GM12801 (cell line): ENCODE measurements around the gene LILRB2.

Experiments used
- TF ChIP-seq, protein P1 (sequence below): IDR thresholded peaks from one replicate; pipeline ENCODE4 v1.5.1; 2011; ENCODE audit warnings: control low read depth; ENCODE audit not compliant: insufficient read length; ENCODE audit errors: extremely low read depth

LILRB2 gene

DNA sequence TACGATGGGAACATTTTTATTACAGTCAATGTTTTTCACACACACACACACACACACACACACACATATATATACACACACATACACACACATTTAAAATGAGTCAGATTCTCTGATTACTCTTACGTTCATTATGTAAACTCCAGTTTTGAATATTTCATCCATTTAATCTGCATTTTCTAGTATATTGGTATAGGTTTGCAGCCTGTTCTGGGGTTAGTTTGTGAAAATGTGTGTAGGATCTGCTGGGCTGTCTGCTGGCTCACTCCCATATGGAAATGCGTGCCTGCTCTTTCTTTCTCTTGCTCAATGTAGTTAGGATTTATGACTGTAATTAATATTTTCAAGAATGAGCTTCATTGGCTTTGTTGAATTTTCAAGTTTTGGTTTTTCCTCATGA, 7.1 kb downstream of the LILRB2 start:
- TF ChIP-seq, protein P1, sequence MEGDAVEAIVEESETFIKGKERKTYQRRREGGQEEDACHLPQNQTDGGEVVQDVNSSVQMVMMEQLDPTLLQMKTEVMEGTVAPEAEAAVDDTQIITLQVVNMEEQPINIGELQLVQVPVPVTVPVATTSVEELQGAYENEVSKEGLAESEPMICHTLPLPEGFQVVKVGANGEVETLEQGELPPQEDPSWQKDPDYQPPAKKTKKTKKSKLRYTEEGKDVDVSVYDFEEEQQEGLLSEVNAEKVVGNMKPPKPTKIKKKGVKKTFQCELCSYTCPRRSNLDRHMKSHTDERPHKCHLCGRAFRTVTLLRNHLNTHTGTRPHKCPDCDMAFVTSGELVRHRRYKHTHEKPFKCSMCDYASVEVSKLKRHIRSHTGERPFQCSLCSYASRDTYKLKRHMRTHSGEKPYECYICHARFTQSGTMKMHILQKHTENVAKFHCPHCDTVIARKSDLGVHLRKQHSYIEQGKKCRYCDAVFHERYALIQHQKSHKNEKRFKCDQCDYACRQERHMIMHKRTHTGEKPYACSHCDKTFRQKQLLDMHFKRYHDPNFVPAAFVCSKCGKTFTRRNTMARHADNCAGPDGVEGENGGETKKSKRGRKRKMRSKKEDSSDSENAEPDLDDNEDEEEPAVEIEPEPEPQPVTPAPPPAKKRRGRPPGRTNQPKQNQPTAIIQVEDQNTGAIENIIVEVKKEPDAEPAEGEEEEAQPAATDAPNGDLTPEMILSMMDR, result no peak

DNA sequence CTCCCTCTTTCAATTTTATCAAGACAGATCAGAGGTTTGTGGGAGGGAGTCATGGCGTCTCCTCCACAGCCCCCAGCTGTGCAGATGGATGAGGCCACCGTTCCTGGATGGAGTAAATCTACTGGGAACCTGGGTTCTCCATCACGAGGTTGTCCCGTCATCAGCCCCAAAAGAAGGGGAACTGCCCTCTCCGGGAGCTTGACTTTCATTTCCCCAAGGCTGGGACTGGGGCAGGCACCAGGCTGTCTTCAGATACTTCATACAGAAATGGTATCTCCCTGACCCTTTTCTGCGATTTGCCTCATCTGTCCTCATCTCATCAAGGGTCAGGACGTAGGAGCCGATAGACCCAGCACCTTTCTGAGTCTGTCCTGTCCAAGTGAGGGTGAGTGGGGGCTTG, 9.8 kb downstream of the LILRB2 start:
- TF ChIP-seq, protein P1, result no peak

DNA sequence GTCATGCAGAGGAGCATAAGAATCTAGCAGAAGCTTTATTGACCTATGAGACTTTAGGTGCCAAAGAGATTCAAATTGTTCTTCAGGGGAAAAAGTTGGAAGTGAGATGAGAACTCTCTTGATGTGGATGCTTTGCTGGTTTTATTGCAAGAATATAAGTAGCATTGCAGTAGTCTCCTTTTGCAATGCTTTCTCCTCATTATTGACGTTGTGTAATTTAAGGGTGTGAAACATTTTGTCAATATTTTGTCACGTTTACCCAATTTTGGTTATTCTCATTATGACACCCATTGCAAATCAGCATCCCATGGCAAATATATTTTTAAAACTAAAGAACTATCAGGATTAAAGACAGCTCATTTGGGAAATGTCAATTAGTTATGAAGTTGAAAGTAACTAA, 12.0 kb downstream of the LILRB2 start:
- TF ChIP-seq, protein P1, result no peak

DNA sequence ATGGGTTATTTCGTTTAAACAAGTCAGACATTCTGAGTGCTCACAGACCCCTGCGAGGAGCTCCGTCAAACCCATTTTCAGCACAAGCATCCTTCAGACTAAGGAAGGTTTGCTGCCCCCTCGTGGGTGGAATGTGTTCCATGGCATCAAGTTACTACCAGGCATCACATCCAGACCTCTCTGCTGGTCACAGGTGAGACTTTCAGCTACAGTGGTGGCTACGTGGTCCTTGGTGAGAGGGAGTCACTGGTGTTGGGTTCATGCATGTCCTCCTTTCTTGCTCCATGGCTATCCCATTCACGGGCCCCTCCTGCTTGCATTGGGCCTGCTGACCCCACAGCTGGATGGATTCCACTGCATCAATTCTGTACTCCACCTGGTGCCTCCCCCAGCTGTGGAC, 14.8 kb downstream of the LILRB2 start:
- TF ChIP-seq, protein P1, result peak; percentile 73

DNA sequence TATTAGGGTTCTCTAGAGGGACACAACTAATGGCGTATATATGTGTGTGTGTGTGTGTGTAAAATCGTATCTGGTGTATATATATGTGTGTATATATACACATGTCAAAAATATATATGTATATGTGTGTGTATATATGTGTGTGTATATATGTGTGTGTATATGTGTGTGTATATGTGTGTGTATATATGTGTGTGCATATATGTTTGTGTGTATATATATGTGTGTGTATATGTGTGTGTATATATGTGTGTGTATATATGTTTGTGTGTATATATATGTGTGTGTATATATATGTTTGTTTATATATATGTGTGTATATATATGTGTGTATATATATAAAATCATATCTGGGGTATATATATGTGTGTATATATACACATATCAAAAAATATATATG, 18.4 kb downstream of the LILRB2 start:
- TF ChIP-seq, protein P1, result no peak

DNA sequence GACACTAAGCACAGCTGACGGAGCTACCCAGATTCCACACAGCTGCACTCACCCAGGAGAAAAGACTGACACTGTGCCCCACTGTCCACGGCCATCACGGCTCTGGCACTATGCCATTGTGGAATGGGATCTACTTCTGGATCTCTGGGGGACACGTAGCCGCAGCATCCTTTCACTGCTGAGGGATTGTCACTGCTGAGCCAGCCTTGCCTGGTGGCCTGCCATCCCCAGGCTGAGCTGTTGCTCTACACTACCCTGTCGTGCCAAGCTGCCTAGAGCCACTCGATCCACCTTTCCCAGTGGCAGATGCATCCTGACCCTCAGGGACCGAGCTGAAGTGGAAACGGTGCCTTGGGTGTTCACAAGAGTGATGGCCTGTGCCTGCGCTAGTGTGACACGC, 18.8 kb downstream of the LILRB2 start:
- TF ChIP-seq, protein P1, result no peak

DNA sequence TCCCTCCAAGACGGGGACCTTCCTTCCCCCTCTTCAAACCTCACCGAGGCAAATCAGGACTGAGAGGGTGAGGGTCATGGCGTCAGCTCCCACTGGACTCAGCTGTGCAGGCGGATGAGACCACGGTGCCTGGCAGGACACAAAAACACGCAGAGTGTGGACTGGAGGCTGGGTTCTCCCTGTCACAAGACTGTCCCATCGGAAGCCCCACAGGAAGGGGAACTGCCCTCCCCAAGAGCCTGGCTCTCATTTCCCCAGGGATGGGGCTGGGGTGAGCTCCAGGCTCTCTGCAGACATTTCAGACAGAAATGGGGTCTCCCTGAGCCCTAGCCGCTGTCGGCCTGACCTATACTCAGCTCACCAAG, 23.8 kb downstream of the LILRB2 start, which contains the start of gene LILRB5:
Gene LILRB5 (minus strand): TSS at position 158 of the 365 bp plus-strand sequence. CDS start 80 bp downstream, at position 78.
- TF ChIP-seq, protein P1, result no peak
